ENCODE results near the gene RALGPS1.

Gene RALGPS1

GRCh38 chr9:127122176-127123063, 207.8 kb downstream of the RALGPS1 start, which contains the start of gene ANGPTL2:
TSS of gene ANGPTL2 (minus strand) at chr9:127122635. CDS start at chr9:127108731, 13,904 bp downstream.
- DNase-seq (ENCODE audit: low read depth) = no peak

GRCh38 chr9:127123064-127123890, 208.7 kb downstream of the RALGPS1 start:
- DNase-seq (ENCODE audit: low read depth) = no peak

GRCh38 chr9:127124111-127124531, 209.5 kb downstream of the RALGPS1 start:
- DNase-seq (ENCODE audit: low read depth) = no peak

GRCh38 chr9:127124792-127125191, 210.2 kb downstream of the RALGPS1 start:
- no peak for DNase-seq (ENCODE audit: low read depth)

- no peak for DNase-seq (ENCODE audit: low read depth)
These were observed 212.4 kb downstream of the RALGPS1 start for GRCh38 chr9:127126971-127127370.

GRCh38 chr9:127128341-127129072, 213.9 kb downstream of the RALGPS1 start:
- no peak for DNase-seq (ENCODE audit: low read depth)

GRCh38 chr9:127129073-127129717, 214.6 kb downstream of the RALGPS1 start:
- no peak for DNase-seq (ENCODE audit: low read depth)

- no peak for DNase-seq (ENCODE audit: low read depth)
These were observed 215.1 kb downstream of the RALGPS1 start for GRCh38 chr9:127129718-127130085.

- DNase-seq (ENCODE audit: low read depth) = no peak
These were observed 215.7 kb downstream of the RALGPS1 start for GRCh38 chr9:127130235-127130634.

- no peak for DNase-seq (ENCODE audit: low read depth)
These were observed 216.3 kb downstream of the RALGPS1 start for GRCh38 chr9:127130661-127131538.

- no peak for DNase-seq (ENCODE audit: low read depth)
These were observed 217.3 kb downstream of the RALGPS1 start for GRCh38 chr9:127131871-127132270.

- no peak for DNase-seq (ENCODE audit: low read depth)
These were observed 217.8 kb downstream of the RALGPS1 start for GRCh38 chr9:127132375-127132774.

GRCh38 chr9:127132921-127133647, 218.5 kb downstream of the RALGPS1 start:
- DNase-seq (ENCODE audit: low read depth) = no peak

- no peak for DNase-seq (ENCODE audit: low read depth)
These were observed 219.2 kb downstream of the RALGPS1 start for GRCh38 chr9:127133739-127134167.

- DNase-seq (ENCODE audit: low read depth) = no peak
These were observed 220.6 kb downstream of the RALGPS1 start for GRCh38 chr9:127135056-127135745.

GRCh38 chr9:127136081-127136879, 221.7 kb downstream of the RALGPS1 start:
- no peak for DNase-seq (ENCODE audit: low read depth)

- no peak for DNase-seq (ENCODE audit: low read depth)
These were observed 222.5 kb downstream of the RALGPS1 start for GRCh38 chr9:127136880-127137639.

Data from stimulated activated CD8-positive, alpha-beta memory T cell treated with anti-CD3 and anti-CD28 coated beads, Interleukin-4, amount 100 ng/mL, for 24 hours (primary cell).